SIG-M5 treated with dmso at 0.1 percent for 504 hours (cell line): ENCODE measurements around the gene BMP10.

ENCODE experiments used
- DNase-seq: peaks from one replicate; lab custom pipeline; 2025; ENCODE audit not compliant: unreplicated experiment; lab: John Stamatoyannopoulos, UW

The BMP10 gene

DNA sequence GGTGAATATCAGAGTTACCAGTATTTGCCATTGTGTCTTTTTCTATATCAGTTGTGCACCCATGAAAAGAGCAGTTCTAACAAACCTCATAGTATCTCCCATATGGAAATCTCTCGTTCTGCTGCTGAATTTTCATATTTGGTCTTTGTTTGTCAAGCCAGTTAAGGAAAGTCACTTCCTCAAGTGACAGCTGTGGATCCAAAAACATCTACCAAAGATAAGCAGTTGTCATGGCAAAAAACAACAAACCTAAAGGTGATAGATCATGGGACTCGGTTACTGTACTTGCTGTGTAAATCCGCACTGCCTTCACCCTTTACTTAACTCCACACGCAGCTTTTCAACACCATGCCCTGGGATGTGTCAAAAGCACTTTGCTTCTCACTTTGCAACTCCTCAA lies 17.3 kb downstream of the BMP10 start:
- no peak for DNase-seq

DNA sequence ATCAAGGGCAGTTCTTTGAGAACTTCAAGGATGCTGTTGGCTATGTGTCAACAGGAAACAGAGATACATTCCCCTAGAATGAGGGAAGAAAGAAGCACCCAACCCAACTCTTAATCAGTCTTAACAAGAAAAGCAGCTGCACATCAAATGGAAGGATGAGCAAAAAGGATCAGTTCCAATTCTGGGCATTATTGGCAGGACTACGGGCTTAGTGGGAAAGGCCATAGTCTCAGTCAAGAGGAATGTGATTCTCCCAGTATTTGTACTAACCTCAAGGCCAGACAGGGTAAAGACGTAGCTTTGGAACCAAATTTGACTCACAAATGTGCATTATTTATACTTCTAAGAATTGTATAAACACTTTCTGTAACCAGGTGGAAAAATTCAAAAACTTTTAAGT lies 18.2 kb downstream of the BMP10 start:
- DNase-seq = no peak

DNA sequence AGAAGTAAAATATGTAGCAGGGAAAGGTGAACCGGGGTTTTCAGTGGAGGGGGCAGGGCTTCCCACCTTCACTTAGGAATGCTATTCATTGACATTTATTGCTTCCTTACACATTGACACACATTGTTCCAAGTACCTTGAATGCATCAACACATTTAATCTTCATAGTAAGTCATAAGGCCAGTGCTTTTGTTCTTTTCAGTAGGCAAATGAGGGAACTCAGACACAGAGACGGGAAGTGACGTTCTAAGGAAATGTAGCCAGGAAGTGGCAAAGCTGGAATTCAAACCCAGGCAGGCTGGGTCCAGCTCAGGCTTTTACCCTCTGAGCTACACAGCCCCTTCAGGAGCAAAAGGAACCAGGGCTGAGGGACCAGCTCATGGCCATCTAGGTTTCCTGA lies 20.7 kb downstream of the BMP10 start:
- DNase-seq = no peak

DNA sequence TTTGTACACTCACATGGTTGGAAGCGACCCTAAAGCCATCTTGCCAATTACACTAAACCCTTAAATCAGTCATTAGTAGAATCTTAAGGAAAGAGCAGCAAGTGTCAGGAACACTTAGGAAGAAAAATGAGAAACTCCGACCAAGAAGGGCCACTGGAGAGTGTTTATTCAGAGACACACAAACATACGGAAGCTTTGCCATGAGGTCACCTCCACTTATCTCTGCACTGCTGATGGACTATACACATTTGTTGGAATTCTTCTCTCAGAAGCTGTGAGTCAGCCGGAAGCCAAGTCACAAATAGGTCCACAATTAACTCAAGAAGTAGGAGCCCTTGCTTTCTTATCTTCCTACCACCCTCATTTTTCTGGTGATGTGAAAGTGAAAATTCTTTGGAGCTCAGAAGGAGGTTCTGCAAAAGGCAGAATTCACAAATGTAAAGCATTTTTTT lies 21.6 kb downstream of the BMP10 start:
- no peak for DNase-seq

DNA sequence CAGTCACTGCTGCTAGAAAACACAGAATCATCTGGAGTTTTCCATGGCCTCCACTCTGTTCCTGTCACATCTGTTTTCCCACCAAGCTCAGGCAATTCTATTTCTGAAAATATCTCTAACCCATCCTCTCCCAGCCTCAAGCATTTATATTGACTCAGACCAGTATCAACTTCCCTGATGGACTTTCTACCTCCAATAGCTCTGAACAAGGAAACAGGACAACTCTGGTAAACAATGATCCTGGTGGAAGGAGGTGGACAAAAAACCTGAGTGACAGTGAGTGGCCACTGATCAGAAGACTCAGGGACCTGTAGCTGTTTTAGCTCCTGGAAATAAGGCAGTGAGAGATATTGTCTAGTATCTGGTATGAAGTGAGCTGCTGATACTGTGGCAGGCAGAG lies 23.4 kb downstream of the BMP10 start:
- DNase-seq = no peak

DNA sequence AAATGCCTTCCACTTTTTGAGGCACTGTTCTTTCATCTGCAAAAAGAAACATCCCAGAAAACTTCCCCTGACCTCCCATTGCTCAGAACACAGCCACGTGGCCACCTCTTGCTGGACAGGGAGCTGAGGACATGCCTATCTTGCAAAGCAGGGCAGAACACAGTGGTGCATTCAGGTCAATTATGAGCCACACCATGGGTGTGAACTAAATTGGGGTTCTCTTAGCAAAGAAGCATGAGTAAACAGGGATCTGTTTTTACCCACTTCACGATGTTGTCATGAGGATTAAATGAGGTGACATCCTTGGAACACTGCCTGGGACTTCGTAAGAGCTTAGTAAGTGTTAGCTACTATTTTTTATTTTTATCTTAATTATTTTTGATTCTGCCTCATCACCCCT lies 25.1 kb downstream of the BMP10 start:
- DNase-seq = no peak

DNA sequence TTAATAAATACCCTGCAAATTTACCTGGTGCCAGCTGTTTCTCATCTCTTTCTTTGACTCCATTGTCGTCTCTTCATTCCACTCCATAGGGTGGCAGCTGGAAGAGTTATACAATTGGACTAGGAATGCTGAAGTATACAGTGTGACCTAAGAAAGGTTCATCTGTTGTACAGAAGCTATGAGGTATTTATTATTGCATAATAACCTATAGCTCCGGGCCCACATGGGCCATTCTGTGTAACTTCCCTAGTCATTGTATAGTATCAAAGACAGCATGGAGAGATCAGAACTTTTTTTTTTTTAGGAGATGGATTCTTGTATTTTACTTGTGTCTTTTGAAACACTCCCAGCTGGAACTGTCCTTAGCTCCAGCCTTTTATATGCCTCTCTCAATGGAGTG lies 26.2 kb downstream of the BMP10 start:
- DNase-seq = no peak

DNA sequence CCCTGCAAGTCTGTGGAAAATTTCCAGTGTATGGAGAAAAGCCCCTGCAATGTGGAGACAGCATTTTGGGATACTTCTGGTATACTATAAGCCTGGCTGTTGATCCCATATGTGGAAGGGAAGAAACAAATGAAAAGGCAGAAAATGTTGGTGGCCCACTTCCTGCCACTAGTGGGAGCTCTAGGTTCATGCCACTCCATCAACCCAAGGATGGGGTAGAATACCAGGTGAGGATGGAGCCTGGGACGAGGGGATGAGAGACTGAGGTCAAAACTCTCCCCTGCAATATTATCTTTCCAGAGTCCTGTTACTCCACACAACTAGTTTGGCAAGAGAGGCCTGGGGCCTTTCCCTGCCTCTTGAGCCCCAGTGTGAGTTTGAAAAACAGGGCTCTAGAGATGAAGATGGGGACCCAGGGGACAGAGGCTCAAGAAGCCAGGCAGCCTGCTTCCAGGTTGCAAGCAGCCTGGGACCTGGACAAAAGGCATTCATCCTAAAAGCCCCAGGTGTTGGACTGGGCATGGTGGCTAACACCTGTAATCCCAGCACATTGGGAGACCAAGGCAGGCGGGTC lies 31.9 kb downstream of the BMP10 start:
- no peak for DNase-seq

DNA sequence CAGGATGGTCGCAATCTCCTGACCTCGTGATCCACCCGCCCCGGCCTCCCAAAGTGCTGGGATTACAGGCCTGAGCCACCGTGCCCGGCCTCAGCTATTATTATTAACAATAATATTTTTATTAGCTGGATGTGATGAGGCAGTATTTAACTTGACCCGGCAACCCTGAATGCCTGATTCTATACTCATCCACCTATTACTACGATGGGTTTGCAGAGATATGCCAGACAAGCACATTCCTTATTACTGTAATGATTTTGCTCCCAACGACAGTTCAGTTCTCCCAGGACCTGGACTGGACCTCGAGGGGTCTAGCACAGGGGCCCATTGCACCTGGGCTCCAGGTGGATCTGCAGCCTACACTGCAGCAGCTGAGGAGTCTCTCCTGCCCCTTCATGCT lies 32.6 kb downstream of the BMP10 start:
- DNase-seq = no peak

DNA sequence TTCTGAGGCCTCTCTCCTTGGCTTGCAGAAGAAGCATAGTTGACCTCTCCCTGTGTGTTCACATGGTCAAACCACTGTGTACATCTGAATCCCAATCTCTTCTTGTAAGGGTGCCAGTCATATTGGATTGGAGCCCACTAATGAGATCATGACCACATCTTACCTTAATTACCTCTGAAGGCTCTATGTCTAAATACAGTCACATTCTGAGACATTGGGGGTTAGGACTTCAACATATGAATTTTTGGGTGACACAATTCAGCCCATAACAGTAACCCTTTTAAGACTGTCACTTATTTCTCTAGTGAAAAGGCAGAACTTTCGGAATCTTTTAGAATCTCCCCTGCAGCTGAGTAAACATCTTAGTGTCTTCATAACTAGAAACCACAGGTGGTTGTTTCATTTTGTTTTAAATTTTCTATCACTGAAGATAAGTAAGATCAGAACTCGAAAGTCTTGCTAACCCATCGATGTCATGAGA lies 33.3 kb downstream of the BMP10 start:
- no peak for DNase-seq

DNA sequence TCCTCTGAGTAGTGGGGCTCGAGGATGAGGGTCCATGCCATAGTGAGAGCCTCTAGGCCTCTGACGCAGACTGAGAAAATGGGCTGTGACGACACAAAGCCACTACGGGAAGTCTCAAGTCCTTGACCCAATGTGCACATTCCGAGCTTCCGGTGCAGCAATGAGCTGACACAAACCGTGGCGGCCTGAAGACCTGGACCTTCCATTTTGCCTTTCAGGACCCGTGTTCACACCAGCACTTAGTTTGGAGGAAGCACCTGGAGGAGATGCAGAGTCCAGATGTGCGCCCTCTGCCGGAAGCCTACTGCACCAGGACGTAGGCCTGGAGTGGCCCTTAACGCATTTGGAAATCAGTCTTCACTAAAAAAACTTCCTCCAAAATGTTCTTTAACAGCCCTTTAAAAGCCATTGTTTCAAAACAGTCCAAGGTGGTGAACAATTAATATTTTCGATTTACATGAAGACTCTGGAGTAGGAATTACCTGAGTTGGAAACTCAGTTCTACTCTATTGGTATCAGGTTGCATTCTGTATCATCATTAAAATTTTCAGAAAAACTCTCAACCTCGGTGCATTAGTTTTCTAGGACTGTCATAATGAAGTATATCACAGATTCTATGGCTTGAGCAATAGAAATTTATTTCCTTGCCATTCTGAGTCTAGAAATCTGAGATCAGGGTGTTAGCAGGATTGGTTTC lies 33.9 kb downstream of the BMP10 start:
- DNase-seq = peak; percentile 61

DNA sequence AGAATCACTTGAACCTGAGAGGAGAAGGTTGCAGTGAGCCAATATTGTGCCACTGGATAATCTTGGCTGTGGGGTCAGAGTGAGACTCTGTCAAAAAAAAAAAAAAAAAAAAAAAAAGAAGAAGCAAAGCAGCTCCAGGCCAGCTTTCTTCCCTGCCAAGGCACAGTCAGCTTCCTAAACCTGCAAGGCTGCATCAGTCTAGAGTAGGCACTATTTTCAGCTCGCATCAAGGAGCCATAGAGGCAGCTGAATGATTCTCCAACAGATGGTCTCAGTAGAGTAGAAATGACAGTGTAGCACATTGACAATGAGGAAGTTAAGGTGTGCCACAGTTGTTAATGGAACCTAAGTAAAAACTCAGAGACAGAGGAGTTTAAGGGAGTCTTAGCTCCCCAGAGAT lies 35.6 kb downstream of the BMP10 start:
- DNase-seq = peak; percentile 31

DNA sequence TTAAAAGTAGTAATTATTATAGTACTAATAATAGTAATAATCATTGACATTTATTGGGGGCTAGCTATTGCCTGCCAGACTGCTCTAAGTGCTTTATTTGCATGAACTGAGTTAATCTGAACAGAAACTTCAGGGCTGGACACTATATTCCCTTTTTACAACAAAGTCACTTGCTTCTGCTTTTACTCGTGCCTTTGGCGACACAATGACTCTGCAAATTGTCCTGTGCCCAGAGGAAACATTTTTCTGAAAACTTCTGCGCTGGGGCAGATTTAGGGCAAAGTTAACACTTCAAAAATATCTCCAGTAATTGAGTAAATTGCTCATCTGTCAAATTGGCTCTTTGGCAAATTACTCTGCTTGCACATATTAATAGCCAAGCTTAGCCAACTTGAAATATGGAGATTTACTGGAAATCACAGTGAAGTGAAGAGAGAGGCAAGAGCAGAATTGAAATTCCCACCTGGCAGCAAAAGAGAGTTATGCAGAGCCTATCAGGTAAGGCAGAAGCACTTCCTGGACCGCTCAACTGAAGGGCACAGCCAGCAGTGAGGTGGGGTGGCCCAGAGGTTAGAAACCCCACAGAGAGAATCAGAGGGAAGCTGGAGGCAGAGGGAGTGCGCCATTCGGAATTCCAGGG lies 36.3 kb downstream of the BMP10 start:
- DNase-seq = peak; percentile 79

DNA sequence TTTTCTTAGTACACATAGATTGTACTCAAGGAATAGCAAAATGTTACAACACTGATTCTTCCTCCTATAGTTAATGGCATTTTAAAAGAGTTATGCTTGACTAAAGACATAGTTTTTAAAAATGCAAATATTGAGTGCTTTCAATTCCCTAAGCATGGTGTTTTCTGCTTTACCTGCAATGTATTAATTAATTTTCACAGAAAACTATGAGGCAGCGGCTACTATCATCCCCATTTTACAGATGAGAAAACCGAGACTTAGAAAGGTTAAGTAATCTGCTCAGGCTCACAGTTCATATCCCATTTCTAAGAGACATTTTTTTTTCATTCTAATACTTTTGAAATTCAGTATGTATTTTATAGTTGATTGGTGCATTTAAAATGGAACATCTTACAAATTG lies 38.0 kb downstream of the BMP10 start:
- DNase-seq = no peak

DNA sequence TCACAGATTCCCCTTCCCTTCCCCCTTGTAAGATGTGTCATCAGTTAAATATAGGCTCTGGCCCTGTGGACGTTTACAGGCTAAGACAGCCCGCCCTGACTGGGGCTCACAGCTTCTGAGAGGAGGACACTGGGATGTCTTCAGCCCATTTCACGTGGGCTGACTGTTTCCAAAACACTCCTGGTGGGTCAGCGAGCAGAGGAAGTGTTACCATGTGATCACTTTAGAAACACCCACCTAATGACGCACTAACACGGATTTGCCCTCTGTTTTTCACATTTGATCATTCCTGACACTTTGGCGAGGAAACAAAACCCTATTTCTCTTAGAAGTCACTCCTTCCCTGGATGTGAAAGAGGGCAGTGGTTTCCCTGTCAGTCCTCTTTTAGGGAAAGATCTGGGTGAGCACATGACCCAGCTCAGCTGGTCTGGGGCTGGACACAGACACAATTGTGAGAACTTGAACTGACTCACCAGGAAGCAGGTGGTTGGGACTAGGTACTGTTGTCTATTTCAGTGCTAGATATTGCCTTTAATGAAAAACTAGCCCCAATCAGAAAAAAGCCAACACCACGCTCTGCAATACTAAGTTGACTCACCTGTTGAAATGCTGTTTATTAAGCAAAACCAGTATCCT lies 38.8 kb downstream of the BMP10 start:
- DNase-seq = peak; percentile 87

DNA sequence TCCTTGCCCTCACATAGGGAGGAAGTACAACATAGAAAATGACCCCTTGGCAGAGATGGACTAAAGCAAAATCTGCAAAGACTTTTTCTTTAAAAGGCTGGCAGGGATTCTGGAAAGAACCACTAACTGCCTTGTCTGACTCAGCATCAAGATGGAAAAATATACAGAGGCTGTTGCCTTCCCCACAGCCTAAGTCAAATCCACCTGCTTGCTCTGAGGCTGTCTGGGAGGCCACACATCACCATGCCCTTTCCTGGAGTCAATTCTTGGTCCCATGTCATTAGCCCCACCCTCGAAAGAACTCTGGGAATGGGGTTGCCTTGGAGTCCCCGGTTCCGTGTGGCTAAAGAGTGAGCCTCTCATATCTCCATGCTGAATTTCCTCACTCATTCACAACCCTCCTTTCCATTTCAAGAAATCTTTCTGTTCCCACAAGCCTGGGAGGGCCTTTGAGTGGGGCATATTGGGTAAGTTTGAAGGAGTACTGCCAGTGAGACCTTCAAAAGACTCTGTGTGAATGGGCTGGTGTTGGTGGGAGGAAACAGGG lies 39.4 kb downstream of the BMP10 start:
- DNase-seq = no peak

DNA sequence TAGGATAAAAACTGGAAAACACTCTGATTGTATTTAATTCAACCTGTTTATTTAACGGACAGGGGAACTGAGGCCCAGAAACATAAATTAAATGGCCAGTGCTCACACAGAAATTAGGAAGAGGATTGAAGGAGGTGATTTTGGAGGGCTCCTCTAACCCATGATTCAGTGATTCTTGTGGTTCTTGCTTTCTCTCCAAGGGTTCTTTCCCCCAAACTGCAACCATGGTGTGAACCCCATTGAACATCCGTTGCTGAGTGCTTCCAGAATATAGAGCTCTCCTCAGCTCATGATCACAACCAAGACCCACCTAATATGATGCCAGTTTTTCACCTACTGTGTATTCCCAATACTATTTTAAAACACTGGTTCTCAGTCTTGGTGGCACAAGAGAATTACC lies 41.4 kb downstream of the BMP10 start:
- DNase-seq = no peak

DNA sequence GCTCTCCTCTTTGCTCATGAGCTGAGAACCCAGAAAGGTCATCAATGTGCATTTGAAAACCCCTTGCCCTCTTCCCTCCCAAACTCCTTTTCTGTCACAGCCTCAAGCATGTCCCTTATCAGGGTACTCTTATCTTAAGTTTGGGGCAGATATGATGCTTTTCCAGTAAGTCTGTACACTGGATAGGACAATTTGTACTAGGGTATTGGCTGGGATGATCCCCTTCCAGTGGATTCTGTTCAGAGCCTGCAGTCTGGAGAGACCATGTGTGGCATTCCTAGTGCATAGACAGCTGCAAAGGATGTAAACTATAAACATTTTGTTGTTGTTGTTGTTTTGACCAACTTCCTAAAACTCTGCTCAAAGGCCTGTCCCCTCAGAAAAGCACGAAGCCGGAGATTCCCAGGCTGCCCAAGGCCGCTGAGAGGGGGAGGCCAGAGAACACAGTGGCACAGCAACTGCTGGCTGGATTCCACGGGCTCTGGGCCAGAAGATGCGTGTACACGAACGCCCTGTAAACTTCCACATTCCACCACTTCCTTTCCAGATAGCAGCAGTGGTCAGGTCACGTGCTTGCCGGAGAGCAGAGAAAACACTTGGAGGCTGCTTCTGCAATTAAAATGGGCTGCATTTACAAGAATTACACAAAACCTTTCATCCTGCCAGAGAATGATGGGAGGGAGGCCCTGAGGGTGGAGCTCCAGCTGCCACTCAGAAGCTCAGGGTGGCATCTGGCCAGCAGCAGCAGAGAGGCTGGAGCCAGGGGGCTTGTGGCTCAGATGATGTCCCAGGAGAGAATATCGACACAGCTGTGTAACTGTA lies 42.1 kb downstream of the BMP10 start:
- DNase-seq = peak; percentile 97

DNA sequence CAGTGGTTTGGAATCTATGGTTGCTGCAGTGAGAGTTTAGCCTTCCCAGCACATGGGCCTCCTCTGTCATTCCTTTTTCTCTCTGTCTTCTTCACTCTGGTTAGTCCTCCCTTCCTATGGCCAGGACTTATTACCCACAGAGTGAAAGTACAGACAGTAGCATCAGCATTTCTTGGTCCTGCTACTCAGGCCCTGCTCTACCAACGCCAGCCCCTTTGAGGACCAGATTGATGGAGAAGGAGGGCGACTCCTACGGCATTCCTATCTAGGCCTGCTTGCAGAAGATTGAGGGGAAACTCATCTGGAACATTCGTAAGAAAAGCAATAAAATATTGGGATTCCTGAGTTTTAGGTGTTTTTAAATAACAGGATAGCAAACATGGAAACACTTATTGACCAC lies 43.5 kb downstream of the BMP10 start:
- DNase-seq = no peak

DNA sequence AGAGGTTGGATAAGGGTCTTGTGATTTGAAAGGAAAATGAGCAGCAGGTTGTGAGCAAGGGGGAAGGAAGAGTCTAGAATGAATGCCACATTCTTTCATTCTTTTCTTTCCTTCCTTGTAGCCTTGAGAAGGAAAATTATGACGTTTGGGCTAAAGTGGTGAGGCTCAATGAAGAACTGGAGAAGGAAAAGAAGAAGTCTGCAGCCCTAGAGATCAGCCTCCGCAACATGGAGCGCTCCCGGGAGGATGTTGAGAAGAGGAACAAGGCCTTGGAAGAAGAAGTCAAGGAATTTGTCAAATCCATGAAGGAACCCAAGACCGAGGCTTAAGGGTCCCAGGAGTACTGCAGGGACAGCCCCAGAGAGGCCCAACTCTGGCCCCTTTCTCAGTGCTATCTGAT lies 45.3 kb downstream of the BMP10 start:
- no peak for DNase-seq

DNA sequence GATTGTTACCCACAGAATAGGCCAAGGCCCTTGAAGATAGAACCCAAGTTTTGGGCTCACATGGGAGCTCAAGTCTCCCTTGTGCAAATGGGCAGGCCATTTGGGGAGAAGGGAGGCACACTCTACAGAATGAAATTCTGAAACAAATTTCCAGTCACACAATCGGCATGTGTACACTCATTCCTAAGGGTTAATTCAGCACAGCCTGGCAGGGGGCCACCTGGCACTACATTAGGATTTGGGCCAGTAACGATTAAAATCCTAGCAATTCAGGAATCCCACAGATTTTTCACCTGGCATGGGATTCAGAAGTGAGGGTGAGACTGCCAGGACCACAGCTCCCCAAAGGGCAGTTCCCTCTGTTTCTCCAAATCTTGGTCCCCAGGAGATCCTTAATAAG lies 46.4 kb downstream of the BMP10 start:
- no peak for DNase-seq
